Embryonic facial prominence (tissue), 1 donor: ENCODE data around the gene SLC24A4.
"Not testable (repeated sequence)": the region's sequence is repeated elsewhere in the genome, so short reads cannot be mapped to it uniquely, and the experiment has no call there.

Experiments used
- DNase-seq: peaks from one replicate; pipeline ENCODE4 v3.0.0-alpha.2; 2016; ENCODE audit errors: extremely low spot score

The SLC24A4 gene

GRCh38 chr14:92402500-92402899 is 79.5 kb downstream of the SLC24A4 start:
- not testable (repeated sequence) for DNase-seq

GRCh38 chr14:92404018-92404417 is 81.1 kb downstream of the SLC24A4 start:
- no peak for DNase-seq

- no peak for DNase-seq
Measured at GRCh38 chr14:92404421-92404820, 81.5 kb downstream of the SLC24A4 start.

- no peak for DNase-seq
Measured at GRCh38 chr14:92404938-92405337, 82.0 kb downstream of the SLC24A4 start.

GRCh38 chr14:92407410-92407809 is 84.4 kb downstream of the SLC24A4 start:
- DNase-seq, result no peak

- DNase-seq, result no peak
Measured at GRCh38 chr14:92409043-92409442, 86.1 kb downstream of the SLC24A4 start.

- DNase-seq, result no peak
Measured at GRCh38 chr14:92411135-92411534, 88.2 kb downstream of the SLC24A4 start.

GRCh38 chr14:92411941-92412340 is 89.0 kb downstream of the SLC24A4 start:
- no peak for DNase-seq

GRCh38 chr14:92412912-92413311 is 89.9 kb downstream of the SLC24A4 start:
- DNase-seq, result no peak

GRCh38 chr14:92413379-92413778 is 90.4 kb downstream of the SLC24A4 start:
- DNase-seq, result no peak

- DNase-seq, result no peak
Measured at GRCh38 chr14:92414690-92415445, 91.9 kb downstream of the SLC24A4 start.

GRCh38 chr14:92415969-92416368 is 93.0 kb downstream of the SLC24A4 start:
- DNase-seq, result no peak

- no peak for DNase-seq
Measured at GRCh38 chr14:92416544-92416943, 93.6 kb downstream of the SLC24A4 start.

GRCh38 chr14:92417759-92418158 is 94.8 kb downstream of the SLC24A4 start:
- no peak for DNase-seq

GRCh38 chr14:92421751-92422150 is 98.8 kb downstream of the SLC24A4 start:
- DNase-seq, result peak; percentile 51

- DNase-seq, result no peak
Measured at GRCh38 chr14:92425101-92425500, 102.1 kb downstream of the SLC24A4 start.

- no peak for DNase-seq
Measured at GRCh38 chr14:92426237-92426636, 103.3 kb downstream of the SLC24A4 start.

- no peak for DNase-seq
Measured at GRCh38 chr14:92427096-92427495, 104.1 kb downstream of the SLC24A4 start.

GRCh38 chr14:92430686-92431085 is 107.7 kb downstream of the SLC24A4 start:
- DNase-seq, result no peak

GRCh38 chr14:92431199-92431725 is 108.3 kb downstream of the SLC24A4 start:
- DNase-seq, result no peak

- DNase-seq, result no peak
Measured at GRCh38 chr14:92433407-92433806, 110.4 kb downstream of the SLC24A4 start.

- no peak for DNase-seq
Measured at GRCh38 chr14:92435154-92435553, 112.2 kb downstream of the SLC24A4 start.

GRCh38 chr14:92436115-92436776 is 113.3 kb downstream of the SLC24A4 start:
- DNase-seq, result no peak
